IPS-20b (cell line): Measurements from ENCODE around the gene NUMB.
A peak's percentile ranks its signal among the peaks of the same experiment; 100 is the strongest.

Source experiments
- H3K27ac ChIP-seq: one replicate; pipeline ENCODE4 v1.5.1; 2013; ENCODE audit warnings: low read length
- H3K27me3 ChIP-seq: 2 replicates; pipeline ENCODE4 v1.6.1; 2013; ENCODE audit warnings: mild to moderate bottlenecking, low read length, inconsistent platforms; ENCODE audit not compliant: insufficient read depth
- H3K36me3 ChIP-seq: 2 replicates; pipeline ENCODE4 v1.6.1; 2013; ENCODE audit warnings: low read depth, mild to moderate bottlenecking, inconsistent platforms, low read length, moderate library complexity; ENCODE audit not compliant: insufficient read depth
- H3K4me1 ChIP-seq: 2 replicates; pipeline ENCODE4 v1.6.1; 2013; ENCODE audit warnings: mild to moderate bottlenecking, control low read depth, inconsistent platforms, low read length, moderate library complexity; ENCODE audit not compliant: insufficient read depth
- H3K4me3 ChIP-seq: 2 replicates; pipeline ENCODE4 v1.5.1; 2013; ENCODE audit warnings: mild to moderate bottlenecking, low read length, inconsistent platforms
- H3K9ac ChIP-seq: 2 replicates; pipeline ENCODE4 v1.6.1; 2013; ENCODE audit warnings: low read depth, mild to moderate bottlenecking, inconsistent platforms, low read length, moderate library complexity
- H3K9me3 ChIP-seq: 2 replicates; pipeline ENCODE4 v1.6.1; 2013; ENCODE audit warnings: mild to moderate bottlenecking, low read depth, low read length, inconsistent platforms; ENCODE audit not compliant: insufficient read depth

NUMB gene

DNA sequence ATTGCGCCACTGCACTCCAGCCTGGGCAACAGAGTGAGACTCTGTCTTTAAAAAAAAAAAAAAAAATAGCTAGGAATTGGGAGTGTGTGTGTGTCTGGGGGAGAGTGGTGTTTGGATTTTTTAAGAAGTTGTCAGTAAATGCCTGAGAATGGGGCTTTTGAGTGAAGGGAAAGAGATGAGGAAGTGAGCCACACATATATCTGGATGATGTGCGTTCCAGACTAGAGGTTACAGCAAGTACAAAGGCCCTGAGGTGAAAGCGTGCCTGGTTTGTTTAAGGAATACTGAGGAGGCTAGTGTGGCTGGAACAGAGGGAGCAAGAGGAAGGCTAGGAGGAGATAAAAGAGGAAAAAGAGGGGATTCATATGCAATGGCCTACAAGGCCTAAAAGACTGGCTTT is 151.1 kb downstream of the NUMB start:
- no peaks in the 10 kb centered on the region for H3K9me3 ChIP-seq
- no peak overlapping the region for H3K27ac ChIP-seq
- no peaks in the 10 kb centered on the region for H3K4me1 ChIP-seq
- H3K4me3 ChIP-seq, result no peak overlapping the region
- H3K9ac ChIP-seq, result no peak overlapping the region
- no peaks in the 10 kb centered on the region for H3K27me3 ChIP-seq
- H3K36me3 ChIP-seq, result no peaks in the 10 kb centered on the region

DNA sequence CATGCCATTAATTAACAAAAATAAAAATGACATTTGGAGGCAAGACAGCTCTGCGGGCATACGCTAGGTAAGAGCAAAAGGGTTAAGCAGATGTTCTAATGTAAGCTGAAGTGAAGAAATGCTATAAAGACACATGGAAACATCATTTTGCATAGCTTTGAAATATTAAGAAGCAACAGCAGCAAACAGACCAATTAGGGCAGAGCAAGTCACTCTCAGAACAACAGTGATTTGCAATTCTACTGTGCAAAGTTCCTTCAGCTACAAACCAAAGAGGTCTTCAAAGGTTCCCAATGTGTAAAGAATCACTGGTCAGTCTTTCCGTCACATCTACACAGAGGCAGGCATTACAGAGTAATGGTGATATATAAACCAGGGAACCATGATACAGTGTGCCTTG is 152.8 kb downstream of the NUMB start:
- no peaks in the 10 kb centered on the region for H3K4me1 ChIP-seq
- H3K9ac ChIP-seq, result no peak overlapping the region
- H3K27ac ChIP-seq, result no peak overlapping the region
- no peaks in the 10 kb centered on the region for H3K9me3 ChIP-seq
- no peaks in the 10 kb centered on the region for H3K36me3 ChIP-seq
- H3K4me3 ChIP-seq, result no peak overlapping the region
- no peaks in the 10 kb centered on the region for H3K27me3 ChIP-seq

DNA sequence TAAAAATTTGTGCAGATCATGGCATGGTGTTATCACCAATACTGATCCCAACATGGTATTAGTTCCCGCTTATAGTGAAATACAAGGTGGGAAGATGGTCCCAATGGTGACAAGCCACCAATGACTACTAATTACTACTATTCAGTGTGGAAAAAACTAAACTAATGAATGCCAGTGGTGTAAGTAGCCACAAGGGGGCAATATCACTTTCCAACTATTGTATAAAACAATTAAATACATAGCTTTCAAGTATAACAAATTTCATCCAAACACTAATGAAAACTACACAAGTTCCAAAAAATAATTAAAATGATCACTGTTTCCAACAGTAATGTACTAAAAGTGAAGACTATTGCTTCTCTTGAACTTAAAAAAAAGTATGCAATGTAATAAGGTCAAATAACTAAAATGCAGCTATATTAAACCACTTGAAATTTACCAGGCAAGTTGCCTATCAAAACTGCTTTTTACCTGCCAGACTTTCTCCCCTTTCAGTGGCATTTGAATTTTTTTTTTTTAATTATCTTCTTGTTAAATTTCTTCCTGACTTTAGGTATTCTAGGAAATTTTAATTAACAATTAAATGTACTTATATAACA is 163.0 kb downstream of the NUMB start:
- Histone ChIP-seq H3K4me1 (peaks cover 6% of the 10 kb centered on the region), H3K9ac (no peak overlapping the region), H3K27me3 (no peaks in the 10 kb centered on the region), H3K4me3 (no peak overlapping the region), H3K36me3 (peaks cover 17% of the 10 kb centered on the region), H3K27ac (no peak overlapping the region), H3K9me3 (no peaks in the 10 kb centered on the region)

DNA sequence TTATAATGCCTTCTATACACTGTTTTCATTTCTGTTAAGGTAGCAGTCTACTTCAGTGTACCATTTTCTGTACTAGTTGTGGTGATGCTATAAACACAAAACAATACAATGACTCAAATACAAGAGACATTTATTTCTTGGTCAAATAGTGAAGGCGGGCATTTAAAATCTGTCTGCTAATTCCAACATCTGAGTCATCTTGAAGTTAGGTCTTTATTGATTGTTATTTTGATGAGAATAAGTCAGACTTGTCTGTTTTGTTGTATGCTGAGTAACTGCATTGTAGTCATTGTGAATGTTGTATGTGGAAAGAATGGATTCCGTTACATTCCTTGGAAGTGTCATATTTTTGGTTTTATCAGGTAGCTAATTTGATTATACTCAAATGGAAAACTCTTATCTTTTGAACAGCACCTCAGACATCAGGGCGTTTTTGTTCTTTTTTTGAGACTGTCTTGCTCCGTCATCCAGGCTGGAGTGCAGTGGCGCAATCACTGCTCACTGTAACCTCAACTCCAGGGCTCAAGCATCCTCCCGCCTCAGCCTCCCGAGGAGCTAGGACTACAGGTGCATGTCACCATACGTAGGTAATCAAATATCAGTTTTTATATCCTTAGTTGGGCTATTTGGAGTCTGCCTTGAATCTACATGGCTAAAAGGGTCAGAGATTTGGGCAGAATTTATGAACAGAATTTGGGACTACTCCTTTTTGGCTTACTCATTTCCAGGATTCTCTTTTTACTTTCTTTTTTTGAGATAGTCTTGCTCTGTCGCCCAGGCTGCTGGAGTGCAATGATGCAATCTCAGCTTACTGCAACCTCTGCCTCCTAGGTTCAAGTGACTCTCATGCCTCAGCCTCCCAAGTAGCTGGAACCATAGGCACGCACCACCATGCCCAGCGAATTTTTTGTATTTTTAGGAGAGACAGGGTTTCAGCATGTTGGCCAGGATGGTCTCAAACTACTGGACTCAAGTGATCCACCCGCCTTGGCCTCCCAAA is 164.3 kb downstream of the NUMB start:
- H3K36me3 ChIP-seq, result peaks cover 17% of the 10 kb centered on the region
- no peak overlapping the region for H3K4me3 ChIP-seq
- H3K4me1 ChIP-seq, result peaks cover 18% of the 10 kb centered on the region
- H3K27me3 ChIP-seq, result no peaks in the 10 kb centered on the region
- H3K9me3 ChIP-seq, result no peaks in the 10 kb centered on the region
- H3K9ac ChIP-seq, result no peak overlapping the region
- H3K27ac ChIP-seq, result no peak overlapping the region

- Histone ChIP-seq H3K4me1 (peaks cover 40% of the 10 kb centered on the region), H3K27me3 (no peaks in the 10 kb centered on the region), H3K9ac (no peak overlapping the region), H3K27ac (peak overlapping the region; percentile 61), H3K4me3 (no peak overlapping the region), H3K9me3 (no peaks in the 10 kb centered on the region), H3K36me3 (peaks cover 17% of the 10 kb centered on the region)
Measured at GRCh38 chr14:73290279-73290678, 168.1 kb downstream of the NUMB start.

DNA sequence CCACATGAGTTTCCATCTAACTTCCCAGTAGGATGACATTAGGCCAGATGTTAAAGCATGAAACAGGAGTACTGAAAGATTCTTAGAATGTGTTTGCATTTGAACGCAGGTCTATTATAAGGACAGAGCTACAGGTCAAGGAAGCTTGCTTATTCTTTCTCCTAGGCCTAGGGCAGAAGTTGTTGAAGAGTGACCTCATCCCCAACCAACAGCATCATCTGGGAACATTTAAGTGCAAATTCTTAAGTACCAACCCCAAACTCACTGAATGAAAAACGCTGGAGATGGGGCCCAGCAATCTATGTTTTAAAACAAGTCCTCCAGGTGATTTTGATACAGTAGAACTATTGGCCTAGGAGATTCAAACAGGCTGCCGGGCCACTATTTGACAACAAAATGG is 168.6 kb downstream of the NUMB start:
- H3K9me3 ChIP-seq, result no peaks in the 10 kb centered on the region
- H3K9ac ChIP-seq, result no peak overlapping the region
- H3K4me1 ChIP-seq, result peaks cover 42% of the 10 kb centered on the region
- H3K4me3 ChIP-seq, result no peak overlapping the region
- H3K27ac ChIP-seq, result peak overlapping the region; percentile 61
- H3K36me3 ChIP-seq, result peaks cover 22% of the 10 kb centered on the region
- H3K27me3 ChIP-seq, result no peaks in the 10 kb centered on the region

DNA sequence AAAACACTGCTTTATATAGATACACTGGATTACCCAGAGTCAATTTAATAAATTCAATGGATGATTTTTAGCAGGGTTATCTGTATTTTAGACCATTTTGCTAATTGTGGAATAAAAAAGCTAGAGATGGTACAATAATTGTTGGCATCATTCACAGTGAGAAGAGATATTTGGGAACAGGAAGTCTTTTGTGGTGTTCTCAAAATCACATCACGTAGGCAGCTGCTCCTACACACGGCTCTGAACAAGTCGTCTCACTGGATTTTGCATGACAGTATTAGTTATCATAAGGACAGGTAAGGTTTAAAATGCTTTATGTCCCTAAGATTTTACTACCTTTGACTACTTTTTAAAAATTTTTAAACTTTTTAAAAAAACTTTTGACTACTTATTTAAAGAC is 169.0 kb downstream of the NUMB start:
- H3K36me3 ChIP-seq, result peaks cover 22% of the 10 kb centered on the region
- peaks cover 45% of the 10 kb centered on the region for H3K4me1 ChIP-seq
- H3K9ac ChIP-seq, result no peak overlapping the region
- H3K27ac ChIP-seq, result peak overlapping the region; percentile 37
- no peaks in the 10 kb centered on the region for H3K9me3 ChIP-seq
- no peaks in the 10 kb centered on the region for H3K27me3 ChIP-seq
- no peak overlapping the region for H3K4me3 ChIP-seq

DNA sequence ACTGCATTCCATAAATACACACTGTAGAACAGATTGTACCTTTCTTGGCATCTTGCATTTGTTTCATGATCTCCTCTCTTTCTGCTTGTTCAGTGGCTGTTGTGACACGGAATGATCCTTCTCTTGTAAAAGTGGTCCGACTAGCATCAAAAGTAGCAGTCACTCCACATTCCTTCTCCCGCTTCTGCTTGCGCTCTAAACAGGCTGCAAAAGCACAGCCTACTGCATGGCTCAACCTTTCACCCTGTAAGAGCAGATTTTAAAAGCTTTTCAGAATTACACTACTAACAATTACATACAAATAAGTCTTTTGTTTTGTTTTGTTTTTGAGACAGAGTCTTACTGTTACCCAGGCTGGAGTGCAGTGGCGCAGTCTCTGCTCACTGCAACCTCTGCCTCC is 171.3 kb downstream of the NUMB start:
- Histone ChIP-seq H3K9ac (peak overlapping the region; percentile 63; the same call in 1 of the 2 replicates), H3K27me3 (no peaks in the 10 kb centered on the region), H3K4me1 (peaks cover 59% of the 10 kb centered on the region), H3K9me3 (no peaks in the 10 kb centered on the region), H3K4me3 (peak overlapping the region; percentile 61), H3K36me3 (peaks cover 22% of the 10 kb centered on the region), H3K27ac (peak overlapping the region; percentile 54)

DNA sequence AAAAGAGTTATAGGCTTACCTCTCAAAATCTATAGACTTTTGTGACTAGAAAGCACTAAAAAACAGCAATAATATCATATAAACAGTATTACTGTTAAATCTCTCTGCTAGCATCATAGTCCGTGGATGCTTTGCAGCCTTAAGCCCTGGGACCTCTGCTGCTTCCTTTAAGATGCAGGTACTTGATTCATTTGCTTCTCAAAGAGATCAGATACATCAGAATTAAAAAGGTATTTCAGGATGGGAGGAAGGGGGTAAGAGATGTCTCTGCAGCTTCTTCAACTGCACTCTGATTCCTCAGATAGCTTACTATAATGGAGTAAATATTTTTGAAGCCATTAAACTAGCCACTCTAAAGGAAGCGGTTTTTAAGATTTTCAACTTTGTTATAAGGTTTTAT is 171.7 kb downstream of the NUMB start:
- Histone ChIP-seq H3K9me3 (no peaks in the 10 kb centered on the region), H3K27ac (peak overlapping the region; percentile 54), H3K9ac (peak overlapping the region; percentile 63; the same call in 1 of the 2 replicates), H3K27me3 (no peaks in the 10 kb centered on the region), H3K4me3 (peak overlapping the region; percentile 61), H3K4me1 (peaks cover 59% of the 10 kb centered on the region), H3K36me3 (peaks cover 24% of the 10 kb centered on the region)

DNA sequence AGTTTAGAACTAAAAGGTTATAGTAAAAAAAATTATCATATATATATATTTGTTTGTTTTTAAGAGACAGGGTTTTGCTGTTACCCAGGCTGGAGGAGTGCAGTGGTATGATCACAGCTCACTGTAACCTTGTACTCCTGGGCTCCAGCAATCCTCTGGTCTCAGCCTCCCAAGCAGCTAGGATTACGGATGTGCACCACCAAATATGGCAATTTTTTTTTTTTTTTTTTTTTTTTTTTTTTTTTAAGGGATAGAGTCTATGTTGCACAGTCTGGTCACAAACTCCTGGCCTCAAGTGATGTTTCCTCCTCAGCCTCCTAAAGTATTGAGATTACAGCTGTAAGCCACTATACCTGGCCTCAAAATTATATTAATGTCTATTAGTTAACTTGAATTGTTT is 172.4 kb downstream of the NUMB start:
- Histone ChIP-seq H3K9ac (peak overlapping the region; percentile 63; the same call in 1 of the 2 replicates), H3K27ac (peak overlapping the region; percentile 48), H3K27me3 (no peaks in the 10 kb centered on the region), H3K36me3 (peaks cover 30% of the 10 kb centered on the region), H3K9me3 (no peaks in the 10 kb centered on the region), H3K4me1 (peaks cover 59% of the 10 kb centered on the region), H3K4me3 (peak overlapping the region; percentile 61; the same call in 1 of the 2 replicates)

GRCh38 chr14:73283608-73284379 is 174.6 kb downstream of the NUMB start:
- Histone ChIP-seq H3K4me1 (peaks cover 38% of the 10 kb centered on the region), H3K27me3 (no peaks in the 10 kb centered on the region), H3K4me3 (peak overlapping the region; percentile 46), H3K9ac (no peak overlapping the region), H3K36me3 (peaks cover 42% of the 10 kb centered on the region), H3K27ac (peak overlapping the region; percentile 6), H3K9me3 (no peaks in the 10 kb centered on the region)
